CD4-positive, alpha-beta T cell treated with Interleukin-4 for 4 hours (primary cell): ENCODE measurements around the gene FRMD4A.
"Not testable (repeated sequence)": the region's sequence is repeated elsewhere in the genome, so short reads cannot be mapped to it uniquely, and the experiment has no call there.

Experiments
- DNase-seq: peaks from one replicate; pipeline ENCODE4 v3.0.0-alpha.2; 2020

FRMD4A gene

GRCh38 chr10:14086596-14086995 is 244.1 kb downstream of the FRMD4A start:
- no peak for DNase-seq

DNA sequence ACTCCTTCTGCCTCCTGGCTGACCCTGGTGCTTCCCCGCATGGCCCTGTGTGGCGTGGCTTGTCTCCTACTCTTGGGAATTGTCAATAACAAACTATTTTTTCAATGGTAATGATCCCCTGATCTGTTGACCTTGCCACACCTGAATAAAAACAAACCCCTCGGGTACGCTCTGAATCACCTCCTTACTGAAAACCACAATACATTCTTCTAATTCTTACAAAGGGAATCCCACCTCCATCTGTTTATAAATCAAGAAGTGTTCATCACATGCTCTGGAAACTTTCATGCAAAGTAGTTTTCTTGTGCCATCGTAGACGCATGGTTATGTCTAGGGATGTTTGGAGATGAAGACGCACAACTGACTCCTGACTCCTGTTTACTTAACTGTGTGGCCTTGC is 245.8 kb downstream of the FRMD4A start:
- DNase-seq: no peak

DNA sequence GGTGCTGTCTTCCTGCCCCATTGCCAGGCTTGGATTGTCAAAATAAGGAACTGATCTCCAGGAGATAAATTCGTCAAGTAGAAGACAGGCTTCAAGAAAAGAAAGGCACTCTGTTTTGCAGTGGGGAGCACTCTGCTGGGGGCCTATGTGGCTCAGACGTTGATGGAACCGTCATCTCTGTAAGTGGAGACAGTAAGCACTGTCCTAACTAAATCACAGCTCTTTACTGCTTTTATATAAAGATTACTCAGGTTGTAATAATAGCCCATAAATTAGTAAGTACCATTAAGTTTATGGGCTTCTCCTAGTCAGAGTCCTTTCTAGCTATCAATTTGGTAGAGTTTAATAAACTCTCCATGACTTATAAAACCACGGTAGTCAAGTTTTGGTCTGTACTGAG is 249.9 kb downstream of the FRMD4A start:
- no peak for DNase-seq

DNA sequence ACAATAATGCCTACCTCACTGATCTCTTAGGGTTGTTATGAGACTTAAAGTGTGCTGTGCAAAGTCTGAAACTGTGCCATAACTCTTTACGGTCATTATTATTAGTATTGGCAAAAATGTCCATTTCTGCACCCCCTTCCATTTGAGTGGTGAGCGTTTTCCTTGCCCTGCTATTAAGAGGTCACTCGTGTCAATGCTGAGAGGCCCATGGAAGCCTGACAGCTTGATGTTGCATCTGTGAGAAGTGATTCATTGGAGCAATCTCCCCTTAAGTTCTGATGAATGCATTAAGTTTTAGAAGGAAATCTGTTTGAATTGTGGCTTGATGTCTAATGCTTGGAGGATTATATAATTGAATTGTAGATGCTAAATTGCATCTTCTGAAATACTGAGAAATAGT is 253.3 kb downstream of the FRMD4A start:
- no peak for DNase-seq

GRCh38 chr10:14074062-14074884 is 256.5 kb downstream of the FRMD4A start:
- DNase-seq: no peak

DNA sequence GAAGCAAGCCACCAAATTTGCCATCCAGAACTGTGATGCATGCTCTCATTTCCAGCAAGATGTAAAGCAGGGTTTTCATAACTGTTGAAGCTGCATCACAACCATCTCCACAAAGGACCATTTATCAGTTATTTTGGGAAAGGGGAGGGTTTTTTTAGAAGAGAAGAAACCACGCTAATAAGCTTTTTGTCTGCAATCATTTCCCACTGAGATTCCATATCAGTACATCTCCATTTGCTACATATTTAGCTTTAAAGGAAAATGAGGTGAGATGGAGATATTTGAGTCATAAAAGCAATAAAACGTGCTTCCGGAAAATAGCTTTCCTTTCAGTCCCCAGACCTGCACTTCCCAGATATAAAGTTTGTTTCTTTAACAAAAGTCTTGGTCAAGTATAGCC is 258.2 kb downstream of the FRMD4A start:
- DNase-seq: no peak

DNA sequence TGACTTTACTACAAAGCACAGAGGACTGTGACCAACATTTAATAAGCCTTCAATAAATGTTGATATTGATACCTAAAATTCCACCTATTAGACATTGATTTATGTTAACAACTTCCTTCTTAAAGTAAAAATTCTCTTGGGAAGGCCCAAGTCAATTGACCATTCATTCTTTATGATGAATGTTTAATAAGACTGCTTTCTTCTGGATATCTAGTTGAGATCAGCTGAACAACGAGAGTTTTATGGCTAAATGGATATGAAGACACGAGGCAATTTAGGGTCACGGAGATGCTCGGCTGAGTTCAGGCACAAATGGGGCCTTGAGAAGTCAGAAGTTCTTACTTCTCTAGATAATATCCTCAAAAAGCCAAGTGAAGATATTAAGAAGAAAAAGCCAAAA is 258.8 kb downstream of the FRMD4A start:
- no peak for DNase-seq

DNA sequence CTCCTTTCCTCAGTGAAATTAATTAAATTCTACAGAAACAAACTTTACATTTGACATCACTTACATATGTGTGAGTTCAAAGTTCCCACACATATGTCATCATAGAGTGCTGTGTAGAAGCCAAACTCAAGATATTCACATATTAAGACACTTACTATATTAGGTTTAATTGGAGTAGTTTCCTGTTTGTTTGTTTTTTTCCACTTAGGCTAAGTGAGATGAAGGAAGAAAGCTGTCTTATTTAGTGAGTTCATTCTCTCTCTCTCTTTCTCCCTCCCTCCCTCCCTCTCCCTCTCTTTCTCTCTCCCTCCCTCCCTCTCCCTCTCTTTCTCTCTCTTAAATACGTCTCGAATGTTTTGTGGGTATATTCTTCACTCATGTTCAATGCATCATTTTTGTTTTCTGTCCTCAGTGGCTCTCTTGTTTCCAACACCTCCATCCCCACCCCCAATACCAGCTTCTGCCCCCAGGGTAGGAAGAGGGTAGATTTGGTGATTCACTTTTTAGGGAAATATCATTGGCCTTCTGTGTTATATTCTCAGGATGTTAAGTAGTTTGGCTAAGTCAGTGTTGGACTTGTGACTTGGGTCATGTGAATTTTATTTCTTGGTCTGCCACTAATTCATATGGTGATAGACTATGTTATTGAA is 262.0 kb downstream of the FRMD4A start:
- DNase-seq: no peak

DNA sequence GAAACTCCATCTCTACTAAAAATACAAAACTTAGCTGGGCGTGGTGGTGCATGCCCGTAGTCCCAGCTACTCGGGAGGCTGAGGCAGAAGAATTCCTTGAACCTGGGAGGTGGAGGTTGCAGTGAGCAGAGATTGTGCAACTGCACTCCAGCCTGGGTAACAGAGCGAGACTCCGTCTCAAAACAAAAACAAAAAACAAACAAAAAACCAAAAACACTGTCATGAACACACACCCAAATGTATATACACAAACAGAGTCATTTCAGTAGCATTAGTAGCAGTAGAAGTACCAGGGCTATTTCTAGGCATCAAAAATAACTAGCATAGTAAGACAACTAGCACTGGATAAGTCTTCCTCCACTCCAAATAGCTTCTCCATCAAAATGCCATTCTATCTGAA is 263.1 kb downstream of the FRMD4A start:
- DNase-seq: not testable (repeated sequence)

GRCh38 chr10:14066106-14066505 is 264.6 kb downstream of the FRMD4A start:
- no peak for DNase-seq

DNA sequence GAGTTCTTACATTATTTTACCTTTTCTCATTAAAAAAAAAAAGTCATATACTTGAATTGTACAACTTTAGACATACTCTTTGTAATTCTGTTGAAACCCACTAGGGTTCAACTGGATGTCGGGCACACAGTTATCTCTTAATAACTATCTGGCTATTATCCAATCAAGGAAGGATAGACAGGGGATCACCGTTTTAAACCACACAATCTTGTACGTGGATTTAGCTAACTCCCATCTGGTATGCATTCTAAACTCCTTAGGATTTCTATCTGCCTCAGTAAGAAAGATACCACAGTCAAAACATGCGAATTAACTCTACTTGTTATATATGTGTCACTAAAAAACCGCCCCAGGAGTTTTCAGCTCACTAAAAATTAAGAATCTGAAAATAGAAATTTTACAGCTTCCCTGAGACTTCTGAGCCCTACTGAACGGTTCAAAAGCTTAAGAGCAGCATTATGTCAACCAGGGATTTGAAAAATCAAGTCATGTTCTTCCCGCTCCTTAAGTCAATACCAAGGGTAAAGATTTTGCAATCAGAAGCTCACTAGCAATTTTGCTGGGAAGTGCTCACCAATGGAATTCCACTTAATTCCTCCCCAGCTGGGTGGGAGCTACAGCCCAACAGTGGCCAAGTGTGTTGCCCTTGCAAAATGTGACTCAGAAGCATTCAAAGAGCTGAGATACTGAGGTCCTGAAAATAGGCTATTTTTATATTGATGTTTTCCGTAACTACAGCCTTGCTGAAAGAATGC is 267.0 kb downstream of the FRMD4A start:
- DNase-seq: no peak

- no peak for DNase-seq
These were observed 268.0 kb downstream of the FRMD4A start for GRCh38 chr10:14062528-14063260.

- DNase-seq: no peak
These were observed 270.2 kb downstream of the FRMD4A start for GRCh38 chr10:14060320-14061070.

GRCh38 chr10:14056610-14057332 is 274.0 kb downstream of the FRMD4A start:
- DNase-seq: no peak

GRCh38 chr10:14052931-14053330 is 277.8 kb downstream of the FRMD4A start:
- no peak for DNase-seq

- no peak for DNase-seq
These were observed 280.1 kb downstream of the FRMD4A start for GRCh38 chr10:14050598-14050997.

GRCh38 chr10:14048930-14049613 is 281.7 kb downstream of the FRMD4A start:
- DNase-seq: no peak

DNA sequence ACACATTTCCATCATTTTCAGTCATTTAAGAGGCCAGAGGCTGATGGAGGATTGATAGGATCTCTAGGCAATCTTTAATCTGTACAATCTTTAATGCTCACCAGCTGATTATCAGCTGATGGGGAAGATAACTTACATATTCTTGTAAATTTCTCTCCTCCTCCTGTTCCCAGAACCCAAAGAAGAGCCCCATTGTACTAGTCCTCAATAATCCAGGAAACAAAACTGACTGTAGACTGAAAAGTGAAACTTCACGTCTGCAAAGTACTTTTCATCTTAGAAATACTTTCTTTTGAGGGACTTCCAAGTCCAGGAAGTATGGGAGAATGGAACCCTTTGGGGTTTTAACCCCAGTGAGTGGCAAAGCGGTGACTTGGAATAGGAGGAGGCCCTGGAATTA is 283.3 kb downstream of the FRMD4A start:
- DNase-seq: no peak

GRCh38 chr10:14042051-14042450 is 288.7 kb downstream of the FRMD4A start:
- not testable (repeated sequence) for DNase-seq

DNA sequence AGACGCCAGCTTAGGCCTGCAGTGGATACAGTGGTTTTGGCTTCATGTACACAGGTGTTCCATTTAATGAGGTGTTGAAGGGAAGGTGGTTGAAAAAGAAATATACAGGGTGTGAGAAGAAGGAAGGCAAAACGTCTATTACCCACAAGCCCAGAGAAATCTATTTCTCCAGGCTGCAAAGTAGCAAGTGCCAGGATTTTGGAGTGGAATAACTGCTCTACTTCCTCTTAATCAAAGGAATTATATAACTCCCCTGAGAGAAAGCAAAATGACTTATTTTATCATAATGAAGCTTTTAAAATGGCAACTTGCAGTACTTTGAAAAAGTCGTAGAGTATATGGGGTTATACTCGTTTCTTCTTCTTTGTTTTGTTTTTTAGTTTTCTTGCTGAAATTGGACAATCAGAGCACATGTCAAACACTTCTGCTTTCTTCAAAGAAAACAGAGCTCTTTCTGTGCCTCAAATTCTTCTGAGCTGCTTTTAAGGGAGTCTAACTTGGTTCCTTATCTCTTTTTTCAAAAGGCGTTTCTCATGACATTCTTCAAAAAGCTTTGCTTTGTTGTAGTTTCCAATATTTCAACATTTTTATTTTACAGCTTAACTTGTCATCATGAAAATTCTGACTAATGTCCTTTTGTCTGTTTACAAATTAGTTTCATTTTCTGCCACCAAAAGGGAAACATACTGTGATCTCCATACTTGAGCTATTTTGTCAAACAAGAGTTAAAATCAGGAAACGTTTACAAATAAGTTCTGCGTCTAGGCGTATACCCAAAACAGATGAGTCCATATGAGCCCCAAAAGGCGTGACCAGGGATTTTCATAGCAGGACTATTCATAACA is 289.7 kb downstream of the FRMD4A start:
- no peak for DNase-seq
